Central memory CD8-positive, alpha-beta T cell (primary cell): ENCODE results near the gene ARHGEF26.

Source experiments
- ATAC-seq: fragments of 150-1000 bp; cut with Tn5 transposase; replicated peaks from 2 replicates; pipeline ENCODE4 v1.10.0; 2022; ENCODE audit warnings: mild to moderate bottlenecking, moderate FRiP score, moderate number of reproducible peaks; ENCODE audit not compliant: poor library complexity, severe bottlenecking; ENCODE audit errors: extremely low read depth
- DNase-seq, 2 donors: peaks; one replicate each; pipeline ENCODE4 v3.0.0; 2021; ENCODE audit warnings: low spot score in 2 of 2
- H3K27ac Mint-ChIP-seq: one replicate; pipeline ENCODE4 v1.8.0; 2022; ENCODE audit warnings: low read depth, mild to moderate bottlenecking, moderate library complexity, mixed read lengths
- H3K27me3 Mint-ChIP-seq: one replicate; pipeline ENCODE4 v1.8.0; 2022; ENCODE audit warnings: mixed read lengths
- H3K36me3 Mint-ChIP-seq: one replicate; pipeline ENCODE4 v1.8.0; 2022; ENCODE audit warnings: mild to moderate bottlenecking, moderate library complexity, mixed read lengths; ENCODE audit not compliant: insufficient read depth
- H3K4me1 Mint-ChIP-seq: one replicate; pipeline ENCODE4 v1.8.0; 2022; ENCODE audit warnings: mixed read lengths
- H3K4me3 Mint-ChIP-seq: one replicate; pipeline ENCODE4 v1.8.0; 2022; ENCODE audit warnings: mild to moderate bottlenecking, moderate library complexity, mixed read lengths
- H3K9me3 Mint-ChIP-seq: one replicate; pipeline ENCODE4 v1.8.0; 2022; ENCODE audit warnings: mixed read lengths

The ARHGEF26 gene

GRCh38 chr3:154122912-154123559 is 1.8 kb downstream of the ARHGEF26 start:
- DNase-seq (no peak), ATAC-seq (no peak)
- Mint-ChIP-seq H3K4me1 (peaks cover 9% of the 10 kb centered on the region), H3K27me3 (peaks cover 52% of the 10 kb centered on the region), H3K9me3 (no peaks in the 10 kb centered on the region), H3K4me3 (peak overlapping the region; percentile 31), H3K36me3 (peaks cover 4% of the 10 kb centered on the region), H3K27ac (no peak overlapping the region)

- DNase-seq: no peak
- Mint-ChIP-seq H3K9me3 (no peaks in the 10 kb centered on the region), H3K4me1 (peaks cover 9% of the 10 kb centered on the region), H3K27me3 (peaks cover 43% of the 10 kb centered on the region), H3K4me3 (no peak overlapping the region), H3K27ac (no peak overlapping the region), H3K36me3 (peaks cover 4% of the 10 kb centered on the region)
- no peak for ATAC-seq
Measured at GRCh38 chr3:154123906-154124305, 2.7 kb downstream of the ARHGEF26 start.

- DNase-seq: no peak
- H3K27ac Mint-ChIP-seq: no peak overlapping the region
- no peak overlapping the region for H3K4me3 Mint-ChIP-seq
- H3K9me3 Mint-ChIP-seq: no peaks in the 10 kb centered on the region
- ATAC-seq: no peak
- peaks cover 27% of the 10 kb centered on the region for H3K27me3 Mint-ChIP-seq
- H3K36me3 Mint-ChIP-seq: peaks cover 4% of the 10 kb centered on the region
- peaks cover 9% of the 10 kb centered on the region for H3K4me1 Mint-ChIP-seq
Measured at GRCh38 chr3:154125378-154126030, 4.3 kb downstream of the ARHGEF26 start.

GRCh38 chr3:154126651-154127050 is 5.5 kb downstream of the ARHGEF26 start:
- Mint-ChIP-seq H3K27me3 (peaks cover 18% of the 10 kb centered on the region), H3K4me3 (no peak overlapping the region), H3K4me1 (peaks cover 9% of the 10 kb centered on the region), H3K27ac (no peak overlapping the region), H3K36me3 (peaks cover 4% of the 10 kb centered on the region), H3K9me3 (no peaks in the 10 kb centered on the region)
- DNase-seq (no peak), ATAC-seq (no peak)

- peaks cover 2% of the 10 kb centered on the region for H3K36me3 Mint-ChIP-seq
- no peak overlapping the region for H3K27ac Mint-ChIP-seq
- ATAC-seq: no peak
- H3K27me3 Mint-ChIP-seq: peaks cover 10% of the 10 kb centered on the region
- H3K9me3 Mint-ChIP-seq: no peaks in the 10 kb centered on the region
- no peak for DNase-seq
- H3K4me3 Mint-ChIP-seq: no peak overlapping the region
- H3K4me1 Mint-ChIP-seq: no peaks in the 10 kb centered on the region
Measured at GRCh38 chr3:154129625-154130024, 8.4 kb downstream of the ARHGEF26 start.

- Mint-ChIP-seq H3K4me1 (no peaks in the 10 kb centered on the region), H3K27me3 (peaks cover 19% of the 10 kb centered on the region), H3K9me3 (no peaks in the 10 kb centered on the region), H3K4me3 (no peak overlapping the region), H3K36me3 (no peaks in the 10 kb centered on the region), H3K27ac (no peak overlapping the region)
- DNase-seq: no peak
- ATAC-seq: no peak
Measured at GRCh38 chr3:154130540-154130939, 9.3 kb downstream of the ARHGEF26 start.

GRCh38 chr3:154131830-154132229 is 10.6 kb downstream of the ARHGEF26 start:
- peaks cover 21% of the 10 kb centered on the region for H3K27me3 Mint-ChIP-seq
- no peaks in the 10 kb centered on the region for H3K36me3 Mint-ChIP-seq
- no peak for DNase-seq
- no peak for ATAC-seq
- no peak overlapping the region for H3K4me3 Mint-ChIP-seq
- H3K4me1 Mint-ChIP-seq: no peaks in the 10 kb centered on the region
- H3K9me3 Mint-ChIP-seq: no peaks in the 10 kb centered on the region
- no peak overlapping the region for H3K27ac Mint-ChIP-seq

- peaks cover 21% of the 10 kb centered on the region for H3K27me3 Mint-ChIP-seq
- no peaks in the 10 kb centered on the region for H3K9me3 Mint-ChIP-seq
- H3K4me3 Mint-ChIP-seq: no peak overlapping the region
- DNase-seq: no peak
- H3K27ac Mint-ChIP-seq: no peak overlapping the region
- no peaks in the 10 kb centered on the region for H3K36me3 Mint-ChIP-seq
- no peaks in the 10 kb centered on the region for H3K4me1 Mint-ChIP-seq
- no peak for ATAC-seq
Measured at GRCh38 chr3:154132777-154133375, 11.7 kb downstream of the ARHGEF26 start.

- Mint-ChIP-seq H3K4me3 (no peak overlapping the region), H3K36me3 (no peaks in the 10 kb centered on the region), H3K27ac (no peak overlapping the region), H3K9me3 (no peaks in the 10 kb centered on the region), H3K4me1 (no peaks in the 10 kb centered on the region), H3K27me3 (peaks cover 38% of the 10 kb centered on the region)
- no peak for ATAC-seq
- no peak for DNase-seq
Measured at GRCh38 chr3:154135511-154136173, 14.5 kb downstream of the ARHGEF26 start.

- DNase-seq (no peak), ATAC-seq (no peak)
- H3K27ac Mint-ChIP-seq: no peak overlapping the region
- peaks cover 38% of the 10 kb centered on the region for H3K27me3 Mint-ChIP-seq
- H3K4me1 Mint-ChIP-seq: no peaks in the 10 kb centered on the region
- H3K9me3 Mint-ChIP-seq: no peaks in the 10 kb centered on the region
- H3K4me3 Mint-ChIP-seq: no peak overlapping the region
- no peaks in the 10 kb centered on the region for H3K36me3 Mint-ChIP-seq
Measured at GRCh38 chr3:154137036-154137435, 15.8 kb downstream of the ARHGEF26 start.

- DNase-seq (no peak), ATAC-seq (no peak)
- H3K36me3 Mint-ChIP-seq: no peaks in the 10 kb centered on the region
- H3K4me3 Mint-ChIP-seq: no peak overlapping the region
- no peaks in the 10 kb centered on the region for H3K9me3 Mint-ChIP-seq
- no peaks in the 10 kb centered on the region for H3K4me1 Mint-ChIP-seq
- no peak overlapping the region for H3K27ac Mint-ChIP-seq
- H3K27me3 Mint-ChIP-seq: peaks cover 33% of the 10 kb centered on the region
Measured at GRCh38 chr3:154139996-154140436, 18.8 kb downstream of the ARHGEF26 start.

- Mint-ChIP-seq H3K36me3 (no peaks in the 10 kb centered on the region), H3K27ac (no peak overlapping the region), H3K4me3 (no peak overlapping the region)
Measured at GRCh38 chr3:154142608-154143007, 21.4 kb downstream of the ARHGEF26 start.

More at GRCh38 chr3:154142608-154143007, 21.4 kb downstream of the ARHGEF26 start:
- no peak for ATAC-seq
- H3K4me1 Mint-ChIP-seq: no peaks in the 10 kb centered on the region
- H3K9me3 Mint-ChIP-seq: no peaks in the 10 kb centered on the region
- DNase-seq: no peak
- peaks cover 26% of the 10 kb centered on the region for H3K27me3 Mint-ChIP-seq
